T-helper 22 cell (primary cell): ENCODE measurements around the gene SLC5A11.
"Not testable (repeated sequence)": the region's sequence is repeated elsewhere in the genome, so short reads cannot be mapped to it uniquely, and the experiment has no call there.

Experiments
- DNase-seq: peaks from one replicate; pipeline ENCODE4 v3.0.0-alpha.2; 2020; ENCODE audit warnings: low read depth

SLC5A11 gene

DNA sequence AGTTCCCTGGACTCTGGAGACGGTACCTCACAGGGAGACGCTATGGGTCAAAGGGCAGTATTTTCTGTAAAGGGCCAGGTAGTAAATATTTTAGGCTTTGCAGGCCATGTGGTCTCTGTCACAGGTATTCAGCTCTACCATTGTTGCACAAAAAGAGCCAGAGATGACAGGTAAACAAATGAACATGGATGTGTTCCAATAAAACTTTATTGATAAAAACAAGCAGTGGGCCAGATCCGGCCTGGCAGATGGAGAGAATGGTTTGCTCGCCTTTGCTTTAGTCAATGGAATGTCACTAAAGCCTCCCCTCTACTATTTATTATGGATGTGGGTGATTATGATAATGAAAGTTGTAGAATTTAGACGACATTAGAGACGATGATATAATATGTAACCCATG is 8.9 kb upstream of the SLC5A11 start:
- no peak for DNase-seq

DNA sequence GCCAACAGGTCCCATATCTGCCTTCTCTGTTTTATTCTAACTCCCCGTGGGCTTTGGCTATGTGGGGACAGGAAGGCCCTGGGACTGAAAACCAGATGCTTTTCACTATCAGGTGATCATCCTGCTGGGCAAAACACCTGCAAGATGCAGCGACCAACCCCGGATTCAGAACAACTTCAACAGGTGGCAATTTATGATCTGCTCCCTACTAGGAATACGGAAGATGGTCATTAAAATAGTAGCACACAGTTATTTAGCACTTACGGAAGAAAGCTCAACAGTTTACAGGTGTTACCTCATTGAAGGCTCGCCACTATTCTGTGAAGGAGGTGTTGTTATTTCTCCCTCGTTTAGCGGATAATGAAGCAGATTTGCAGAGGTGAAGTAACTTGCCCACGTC is 7.8 kb upstream of the SLC5A11 start:
- DNase-seq = no peak

DNA sequence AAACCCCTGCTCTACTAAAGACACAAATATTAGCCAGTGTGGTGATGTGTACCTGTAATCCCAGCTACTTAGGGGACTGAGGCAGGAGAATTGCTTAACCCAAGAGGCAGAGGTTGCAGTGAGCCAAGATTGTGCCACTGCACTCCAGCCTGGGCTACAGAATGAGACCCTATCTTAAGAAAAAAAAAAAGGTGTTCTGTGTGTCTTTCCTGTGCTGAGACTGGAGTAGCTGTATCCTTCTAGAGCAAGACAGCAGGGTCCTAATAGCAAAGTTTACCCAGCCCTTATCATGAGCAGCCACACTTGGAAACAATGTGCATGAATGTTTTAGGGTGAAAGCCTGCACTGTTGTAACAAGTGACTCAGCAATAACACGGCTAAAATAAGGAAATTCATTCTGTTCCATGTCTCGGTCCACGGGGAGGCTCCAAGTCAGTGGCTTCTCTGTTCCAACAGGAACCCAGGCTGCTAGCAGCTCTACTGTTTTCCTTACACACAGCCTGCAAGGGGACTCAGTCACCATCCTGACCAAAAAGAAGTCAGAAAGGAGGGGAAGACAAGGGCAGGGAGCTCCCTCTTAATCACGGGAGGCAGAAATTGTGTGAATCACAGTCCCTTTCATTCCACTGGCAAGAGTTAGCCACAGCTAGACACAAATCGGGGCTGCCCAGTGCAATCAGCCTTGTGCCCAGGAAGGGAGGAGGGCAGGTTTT is 7.1 kb upstream of the SLC5A11 start:
- DNase-seq = no peak

DNA sequence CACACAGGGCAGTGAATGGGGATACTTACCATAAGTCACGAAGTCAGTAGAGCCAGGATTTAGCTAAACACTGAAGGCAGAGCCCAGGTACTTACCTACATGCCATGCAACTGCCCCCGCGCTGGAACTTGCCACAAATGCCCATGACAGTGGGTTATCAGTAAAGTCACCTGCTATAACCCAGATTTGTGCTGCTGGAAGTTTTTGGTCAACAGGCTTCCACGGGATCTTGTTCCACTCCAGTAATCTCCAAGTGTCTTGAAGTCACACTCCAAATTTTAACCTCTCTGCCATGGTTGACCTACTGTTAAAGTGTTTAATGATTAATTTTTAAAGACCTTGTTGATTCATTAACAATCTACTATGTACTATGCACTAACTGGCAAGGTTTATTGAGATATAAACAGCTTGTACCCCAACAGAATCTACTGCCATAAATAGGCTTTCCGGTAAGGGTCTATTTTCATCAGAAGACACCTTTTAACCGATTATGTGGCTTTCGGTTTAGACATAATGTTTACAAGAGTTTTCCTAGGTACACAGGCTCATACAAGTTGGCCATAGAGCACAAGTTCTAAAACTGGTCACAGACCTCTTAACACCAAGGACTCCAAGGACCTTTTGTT is 6.3 kb upstream of the SLC5A11 start:
- no peak for DNase-seq

DNA sequence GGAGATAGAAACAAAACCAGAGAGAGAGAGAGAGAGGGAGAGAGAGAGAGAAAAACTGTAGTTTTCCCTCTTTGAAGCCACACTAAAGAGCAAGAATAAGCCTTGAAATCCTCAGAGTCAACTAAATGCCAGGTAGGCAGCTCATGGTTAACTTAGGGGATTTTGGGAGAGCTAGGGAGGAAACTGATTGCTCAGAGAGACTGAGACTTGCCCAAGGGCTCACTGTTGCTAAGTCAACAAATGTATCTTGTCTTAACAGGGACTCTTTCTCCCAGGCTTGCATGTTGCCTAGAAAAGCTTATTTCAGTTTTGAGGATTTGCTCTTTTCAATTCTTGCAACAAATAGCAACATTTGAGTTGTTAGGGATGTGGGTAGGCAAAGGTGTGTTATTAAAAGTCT is 4.5 kb upstream of the SLC5A11 start:
- no peak for DNase-seq

DNA sequence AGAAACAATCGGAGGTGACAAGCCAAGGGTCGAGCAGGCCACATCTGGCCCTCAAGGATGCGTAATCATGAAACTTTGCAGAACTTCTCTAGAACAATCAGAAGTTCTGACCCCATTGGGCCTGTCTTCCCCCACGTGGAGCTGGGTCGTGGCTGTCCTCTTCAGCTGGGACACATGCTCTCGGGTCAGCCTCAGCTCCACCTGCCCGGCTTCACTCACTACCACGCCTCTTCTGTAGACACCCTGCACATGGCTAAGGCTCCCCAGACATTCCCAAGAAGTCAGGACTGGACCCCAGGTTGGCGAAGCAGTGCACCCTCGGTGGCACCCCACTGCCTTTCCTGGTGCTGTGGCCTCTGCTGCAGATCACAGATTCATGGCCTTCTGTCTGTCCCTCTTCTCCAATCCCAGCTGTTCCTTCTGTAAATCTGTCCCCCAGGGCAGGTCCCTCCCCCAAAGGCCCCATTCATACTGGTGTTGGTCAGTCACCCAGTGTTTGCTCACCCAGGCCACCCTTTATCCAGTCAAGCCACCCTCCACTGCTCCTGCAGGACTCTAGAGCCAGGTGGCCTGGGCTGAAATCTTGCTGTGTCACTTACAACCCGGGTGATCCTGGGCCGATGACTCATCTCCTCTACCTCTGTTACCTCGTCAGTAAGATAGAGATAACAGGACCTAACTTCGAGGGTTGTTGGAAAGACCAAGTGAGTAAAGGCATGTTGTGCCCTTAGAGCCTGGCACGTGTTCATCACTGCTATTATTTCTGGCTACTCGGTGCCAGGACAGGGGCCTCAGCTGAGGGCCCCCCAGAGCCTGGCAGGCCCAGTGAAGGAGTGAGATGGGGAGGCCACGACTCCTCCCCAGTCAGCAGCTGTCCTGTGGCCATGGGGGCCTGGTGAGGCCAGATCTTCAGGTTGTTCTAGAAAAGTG is 1.4 kb upstream of the SLC5A11 start:
- DNase-seq = no peak

DNA sequence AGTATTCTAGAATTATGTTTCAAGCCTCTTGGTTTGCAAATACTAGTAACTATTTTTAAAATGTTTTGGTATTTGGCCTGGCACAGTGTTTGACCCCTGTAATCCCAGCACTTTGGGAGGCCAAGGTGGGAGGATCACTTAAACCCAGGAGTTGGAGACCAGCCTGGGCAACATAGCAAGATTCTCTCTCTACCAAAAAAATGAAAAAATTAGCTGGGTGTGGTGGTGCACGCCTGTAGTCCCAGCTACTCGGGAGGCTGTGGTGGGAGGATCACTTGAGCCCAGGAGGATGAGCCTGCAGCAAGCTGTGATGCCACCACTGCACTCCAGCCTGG is 765 bp upstream of the SLC5A11 start:
- DNase-seq = not testable (repeated sequence)

DNA sequence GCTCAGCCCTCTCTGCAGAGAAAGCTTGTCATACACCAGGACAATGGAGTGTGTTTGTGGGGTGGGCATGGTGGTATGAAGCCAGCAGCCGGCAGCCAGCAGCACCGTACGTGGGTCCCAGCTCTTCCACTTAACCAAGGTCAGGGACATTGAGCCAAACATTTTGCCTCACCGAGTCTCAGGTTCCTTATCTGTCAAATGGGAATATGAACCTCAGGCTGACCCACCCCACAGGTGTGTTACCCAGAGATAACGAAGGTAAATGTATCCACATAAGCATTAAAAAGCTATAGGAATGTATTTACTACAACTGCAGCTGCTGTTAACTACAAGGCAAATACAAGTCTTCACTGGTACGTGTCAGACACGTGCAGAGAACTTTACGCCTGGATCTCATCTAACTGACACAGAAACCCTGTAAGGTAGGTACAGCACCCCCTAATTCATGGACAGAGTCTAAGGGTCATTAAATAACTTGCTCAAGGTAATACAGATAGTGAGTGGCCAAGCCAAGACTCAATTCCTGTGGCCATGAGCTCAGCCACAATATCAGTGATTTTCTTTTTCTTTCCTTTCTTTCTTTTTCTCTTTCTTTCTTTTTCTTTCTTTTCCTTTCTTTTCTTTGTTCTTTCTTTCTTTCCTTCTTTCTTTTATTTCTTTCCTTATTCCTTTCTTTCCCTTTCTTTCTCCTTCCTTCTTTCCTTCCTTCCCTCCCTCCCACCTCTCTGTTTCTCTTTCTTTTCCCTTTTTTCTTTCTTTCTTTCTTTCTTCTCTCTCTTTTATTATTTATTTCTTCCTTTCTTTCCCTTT is 990 bp downstream of the SLC5A11 start:
- DNase-seq = no peak

DNA sequence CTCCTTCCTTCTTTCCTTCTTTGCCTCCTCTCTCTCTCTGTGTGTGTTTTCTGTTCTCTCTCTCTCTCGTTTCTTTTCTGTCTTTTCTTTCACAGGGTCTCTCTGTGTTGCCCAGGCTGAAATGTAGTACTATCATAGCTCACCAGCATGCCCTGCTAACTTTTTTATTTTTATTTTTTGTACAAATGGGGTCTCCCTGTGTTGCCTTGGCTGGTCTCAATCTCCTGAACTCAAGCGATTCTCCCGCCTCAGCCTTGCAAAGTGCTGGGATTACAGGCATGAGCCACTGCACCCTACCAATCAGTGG is 1.5 kb downstream of the SLC5A11 start:
- DNase-seq = no peak

DNA sequence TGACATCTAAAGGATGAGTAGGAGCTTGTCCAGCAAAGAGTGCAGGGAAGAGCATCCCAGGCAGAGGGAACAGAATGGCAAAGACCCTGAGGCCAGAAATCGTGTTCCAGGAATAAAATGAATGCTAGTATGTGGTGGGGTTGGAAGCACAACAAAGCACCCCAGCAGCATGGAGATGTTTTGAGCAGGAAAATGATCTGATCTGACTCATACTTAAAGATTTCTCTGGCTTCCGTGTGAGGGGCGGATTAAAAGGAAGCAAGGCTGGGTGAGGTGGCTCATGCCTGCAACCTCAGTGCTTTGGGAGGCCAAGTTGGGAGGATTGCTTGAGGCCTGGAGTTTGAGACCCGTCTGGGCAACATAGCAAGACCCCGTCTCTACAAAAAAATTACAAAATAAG is 2.3 kb downstream of the SLC5A11 start:
- no peak for DNase-seq

DNA sequence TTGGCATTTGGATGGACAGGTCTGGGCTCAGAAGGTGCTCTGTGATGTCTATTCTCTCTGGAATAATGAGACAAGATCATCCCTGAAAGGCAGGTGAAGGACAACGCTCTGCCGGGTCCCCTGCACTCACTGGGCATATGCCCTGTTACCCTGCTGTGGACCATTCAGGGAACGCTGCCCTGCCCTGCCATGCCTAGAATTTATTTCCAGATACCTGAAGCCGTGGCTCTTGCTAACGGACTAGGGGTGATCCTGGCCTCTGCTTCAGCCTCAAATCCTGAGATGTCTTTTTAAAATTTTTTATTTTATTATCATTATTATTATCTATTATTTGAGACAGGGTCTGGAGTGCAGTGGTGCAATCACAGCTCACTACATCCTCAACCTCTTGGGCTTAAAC is 3.9 kb downstream of the SLC5A11 start:
- no peak for DNase-seq

DNA sequence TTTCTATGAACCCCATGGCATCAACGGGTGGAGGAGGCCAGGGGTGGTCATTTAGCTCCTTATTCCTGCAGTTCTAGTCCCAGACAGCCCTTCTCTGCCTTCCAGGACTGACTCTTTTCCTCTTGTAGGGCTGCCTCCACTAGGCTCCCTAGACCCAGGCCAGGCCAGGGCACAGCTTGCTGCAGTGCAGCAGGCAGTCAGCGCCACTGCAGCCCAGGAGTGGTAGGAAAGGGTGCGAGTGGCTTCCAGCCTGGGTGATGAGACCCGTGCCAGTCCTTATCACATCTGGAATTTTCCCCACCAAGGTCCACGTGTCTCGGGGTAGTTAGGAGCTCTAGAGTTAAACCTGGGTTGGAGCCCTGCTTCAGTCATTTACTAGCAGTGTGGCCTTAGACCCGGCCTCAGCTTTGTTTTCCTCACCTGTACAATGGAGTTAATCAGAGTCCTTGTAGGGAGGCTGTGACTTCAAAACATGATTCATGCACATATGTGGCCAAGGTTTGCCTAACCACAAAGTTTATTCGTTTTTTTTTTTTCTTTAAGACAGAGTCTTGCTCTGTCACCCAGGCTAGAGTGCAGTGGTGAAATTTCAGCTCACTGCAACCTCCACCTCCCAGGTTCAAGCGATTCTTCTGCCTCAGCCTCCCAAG is 4.7 kb downstream of the SLC5A11 start:
- DNase-seq = no peak

DNA sequence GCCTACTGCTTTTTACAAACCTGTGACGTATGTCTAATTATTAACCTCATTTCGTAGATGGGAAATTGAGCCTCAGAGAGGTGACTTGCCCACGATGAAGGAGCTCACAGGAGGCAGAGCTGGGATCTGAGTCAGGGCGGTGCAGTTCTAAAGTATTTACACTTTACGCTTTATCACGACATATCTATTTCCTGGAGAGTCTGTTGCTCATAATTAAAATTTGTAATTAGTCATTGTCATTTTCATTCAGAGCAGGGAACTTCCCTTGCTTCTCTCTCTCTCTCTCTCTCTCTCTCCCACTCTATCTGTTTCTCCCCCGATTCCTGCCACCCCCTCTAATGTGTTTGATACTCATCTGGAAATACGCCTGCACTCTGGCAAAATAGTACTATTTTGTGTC is 5.9 kb downstream of the SLC5A11 start:
- DNase-seq = no peak

DNA sequence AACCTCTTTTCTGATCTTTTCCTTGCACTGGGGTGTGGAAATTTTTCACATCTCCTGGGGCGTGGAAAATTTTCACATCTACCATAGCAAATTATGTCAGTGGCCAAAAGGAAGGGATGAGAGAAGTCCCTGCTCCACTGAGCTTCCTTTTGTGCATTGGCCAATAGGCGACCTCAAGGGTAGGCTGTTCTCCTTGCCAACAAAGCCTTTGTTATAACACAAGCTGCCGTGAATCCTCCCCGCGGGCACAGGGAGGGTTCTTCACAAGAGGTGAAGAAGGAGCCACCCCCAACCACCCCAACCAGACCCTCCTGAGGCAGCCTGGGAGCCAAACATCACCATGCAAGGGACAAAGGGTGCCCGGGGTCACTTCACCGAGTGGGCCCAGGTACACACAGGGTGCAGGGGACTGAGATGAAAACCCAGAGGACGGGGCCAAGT is 6.5 kb downstream of the SLC5A11 start:
- DNase-seq = no peak

DNA sequence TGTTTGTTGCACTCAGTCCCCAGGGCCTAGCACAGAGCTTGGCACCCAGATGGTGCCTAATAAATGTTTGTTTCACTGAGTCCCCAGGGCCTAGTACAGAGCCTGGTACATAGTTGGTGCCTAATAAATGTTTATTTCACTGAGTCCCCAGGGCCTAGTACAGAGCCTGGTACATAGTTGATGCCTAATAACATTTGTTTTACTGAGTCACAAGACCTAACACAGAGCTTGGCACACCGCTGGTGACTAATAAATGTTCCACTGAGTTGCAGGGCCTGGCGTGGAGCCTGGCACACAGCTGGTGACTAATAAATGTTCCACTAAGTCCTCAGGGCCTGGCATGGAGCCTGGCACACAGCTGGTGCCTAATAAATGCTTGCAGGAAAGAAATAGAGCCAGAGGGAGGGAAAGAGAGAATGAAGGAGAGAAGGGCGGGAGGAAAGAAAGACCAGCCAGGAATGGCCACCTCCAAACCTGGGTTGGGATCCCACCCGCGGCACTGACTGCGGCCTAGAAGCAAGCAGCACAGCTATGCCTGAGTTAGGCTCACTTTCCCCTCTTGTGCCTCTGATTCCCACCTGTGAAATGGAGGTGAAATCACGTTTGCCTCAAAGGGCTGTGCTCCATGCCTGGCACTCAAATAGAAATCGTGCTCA is 7.5 kb downstream of the SLC5A11 start:
- DNase-seq = no peak

DNA sequence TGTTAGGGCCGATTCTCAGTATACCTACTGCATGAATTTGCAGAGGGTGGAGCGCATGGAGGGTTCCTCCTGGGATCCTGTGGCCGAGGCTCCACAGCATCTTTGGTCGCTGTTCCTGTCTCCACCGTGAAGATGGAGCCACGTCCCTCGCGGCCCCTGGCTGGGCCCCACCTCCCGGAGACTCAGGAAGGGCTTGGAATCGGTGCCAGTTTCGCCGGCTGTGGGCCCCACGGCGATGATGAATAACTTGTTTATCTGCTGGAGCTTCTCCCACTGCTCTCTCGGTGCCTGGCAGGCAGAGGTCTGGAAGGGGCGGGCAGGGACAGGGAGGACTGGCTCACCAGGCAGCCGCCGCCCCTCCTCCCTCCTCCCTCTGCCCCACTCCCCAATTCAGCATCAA is 8.1 kb downstream of the SLC5A11 start:
- no peak for DNase-seq

DNA sequence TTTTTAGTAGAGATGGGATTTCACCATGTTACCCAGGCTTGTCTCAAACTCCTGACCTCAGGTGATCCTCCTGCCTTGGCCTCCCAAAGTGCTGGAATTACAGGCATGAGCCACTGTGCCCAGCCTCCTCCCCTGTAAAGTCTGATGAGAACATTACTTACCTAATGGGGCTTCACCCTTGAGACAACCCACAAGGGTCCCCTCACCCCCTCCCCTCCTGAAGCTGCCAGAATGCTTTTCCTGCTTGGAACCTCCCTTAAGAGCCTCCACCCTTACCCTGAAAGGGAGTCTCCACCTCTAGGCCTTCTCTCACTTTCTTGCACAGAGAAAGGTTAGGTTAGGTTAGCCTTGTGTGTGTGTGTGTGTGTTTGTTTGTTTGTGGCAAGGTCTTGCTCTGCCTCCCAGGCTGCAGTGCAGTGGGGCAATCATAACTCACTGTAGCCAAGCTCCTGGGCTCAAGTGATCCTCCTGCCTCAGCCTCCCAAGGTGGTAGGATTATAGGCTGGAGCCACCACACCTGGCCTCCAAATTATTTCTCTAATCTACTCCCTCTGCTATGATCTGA is 8.9 kb downstream of the SLC5A11 start:
- DNase-seq = no peak

DNA sequence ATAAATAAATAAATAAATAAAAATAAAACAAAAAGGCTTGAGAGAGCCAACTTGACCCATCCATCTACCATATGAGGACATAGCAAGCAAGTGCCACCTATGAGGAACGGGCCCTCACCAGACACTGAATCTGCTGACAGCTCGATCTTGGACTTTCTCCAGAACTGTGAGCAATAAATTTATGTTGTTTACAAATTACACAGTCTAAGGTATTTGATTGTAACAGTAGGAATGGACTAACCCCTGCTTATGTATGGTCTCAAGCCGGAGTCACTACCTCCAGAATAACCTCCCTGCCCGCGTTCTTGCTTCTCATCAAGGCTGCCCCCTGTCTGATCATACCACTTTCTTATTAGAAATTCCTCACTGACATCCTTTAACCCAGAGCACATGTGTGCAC is 9.9 kb downstream of the SLC5A11 start:
- DNase-seq = no peak

DNA sequence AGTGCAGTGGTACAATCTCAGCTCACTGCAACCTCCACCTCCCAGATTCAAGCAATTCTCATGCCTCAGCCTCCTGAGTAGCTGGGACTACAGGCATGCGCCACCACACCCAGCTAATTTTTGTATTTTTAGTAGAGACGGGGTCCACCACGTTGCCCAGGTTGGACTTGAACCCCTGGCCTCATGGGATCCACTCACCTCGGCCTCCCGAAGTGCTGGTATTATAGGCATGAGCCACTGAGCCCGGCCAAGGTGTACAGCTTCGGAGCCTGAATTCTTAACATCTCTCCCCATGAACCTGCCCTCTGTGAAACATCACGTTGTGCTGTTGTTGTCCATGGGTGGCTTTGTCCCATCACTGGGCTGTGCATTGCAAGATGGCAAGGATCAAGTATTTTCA is 11.1 kb downstream of the SLC5A11 start:
- DNase-seq = not testable (repeated sequence)

DNA sequence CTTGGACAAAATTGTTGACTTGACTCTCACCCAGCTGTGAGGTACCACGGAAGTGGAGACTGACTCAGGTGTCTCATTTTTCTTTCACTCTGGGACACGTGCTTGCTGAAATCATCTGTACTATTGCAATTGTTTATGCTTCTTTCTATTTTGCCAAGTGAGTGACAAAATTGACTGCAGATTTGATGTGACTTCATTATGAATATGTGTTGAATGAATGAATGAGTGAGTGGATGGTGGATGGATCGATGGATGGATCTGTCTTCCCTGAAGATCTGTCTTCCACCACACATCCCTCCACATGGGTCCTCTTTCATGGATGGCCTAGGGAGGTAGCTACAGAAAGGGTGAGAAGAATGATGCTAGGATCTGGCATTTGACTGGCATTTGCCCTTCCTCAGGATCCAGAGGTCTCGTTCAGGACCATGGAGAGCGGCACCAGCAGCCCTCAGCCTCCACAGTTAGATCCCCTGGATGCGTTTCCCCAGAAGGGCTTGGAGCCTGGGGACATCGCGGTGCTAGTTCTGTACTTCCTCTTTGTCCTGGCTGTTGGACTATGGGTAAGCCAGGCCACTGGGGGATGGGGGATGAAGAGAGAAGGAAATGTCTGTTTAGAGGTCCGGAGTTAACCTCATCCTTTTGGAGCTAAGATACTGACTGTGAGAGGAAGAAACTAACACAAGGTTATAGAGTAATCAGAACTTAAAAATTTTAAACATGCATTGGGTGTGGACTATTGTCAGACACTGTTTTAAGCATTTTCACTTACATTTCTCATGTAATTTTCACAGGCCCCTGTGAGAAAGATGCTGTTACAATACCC is 12.7 kb downstream of the SLC5A11 start:
- DNase-seq = no peak
